ENCODE results near the gene ARL4C.

DNA sequence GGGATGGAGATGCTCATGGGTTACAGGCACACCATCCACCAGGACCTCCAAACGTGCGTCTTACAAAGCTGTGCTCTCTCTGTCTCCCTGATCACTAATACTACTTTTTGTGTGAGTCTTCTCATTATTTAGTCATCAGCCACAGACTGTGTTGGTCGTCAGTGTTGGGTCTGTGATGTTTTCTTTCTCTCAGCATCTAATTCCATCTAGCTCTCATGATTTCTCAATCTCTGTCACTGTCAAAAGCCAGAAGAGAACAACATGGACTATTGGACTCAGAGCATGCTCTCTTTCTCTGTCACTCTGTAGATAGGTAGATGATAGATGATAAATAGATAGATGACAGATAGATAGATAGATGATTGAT, 6.0 kb upstream of the ARL4C start:
- TF ChIP-seq CTCF (IDR thresholded peaks at IDR 0.05; ENCODE audit: low read depth, low read length, missing input control) (no peak), MAX (IDR thresholded peaks at IDR 0.05) (no peak), REST (IDR thresholded peaks at IDR 0.05) (no peak), SP1 (IDR thresholded peaks at IDR 0.05) (no peak), RAD21 (IDR thresholded peaks at IDR 0.05) (no peak), TAF1 (conservative IDR thresholded peaks at IDR 0.05) (no peak), ZBTB33 (IDR thresholded peaks at IDR 0.05) (no peak), YY1 (IDR thresholded peaks at IDR 0.05) (no peak)
- TF ChIP-seq, protein P1, sequence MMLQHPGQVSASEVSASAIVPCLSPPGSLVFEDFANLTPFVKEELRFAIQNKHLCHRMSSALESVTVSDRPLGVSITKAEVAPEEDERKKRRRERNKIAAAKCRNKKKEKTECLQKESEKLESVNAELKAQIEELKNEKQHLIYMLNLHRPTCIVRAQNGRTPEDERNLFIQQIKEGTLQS (IDR thresholded peaks at IDR 0.05), result no peak

All from liver (tissue), 3 donors.